HG02610 (cell line): ENCODE results near the gene ARSI.

Experiments
- ATAC-seq: cut with Tn5 transposase; IDR thresholded peaks from one replicate; pipeline ENCODE4 v1.9.1; 2021; ENCODE audit warnings: mild to moderate bottlenecking, moderate library complexity; ENCODE audit not compliant: unreplicated experiment

Gene ARSI

DNA sequence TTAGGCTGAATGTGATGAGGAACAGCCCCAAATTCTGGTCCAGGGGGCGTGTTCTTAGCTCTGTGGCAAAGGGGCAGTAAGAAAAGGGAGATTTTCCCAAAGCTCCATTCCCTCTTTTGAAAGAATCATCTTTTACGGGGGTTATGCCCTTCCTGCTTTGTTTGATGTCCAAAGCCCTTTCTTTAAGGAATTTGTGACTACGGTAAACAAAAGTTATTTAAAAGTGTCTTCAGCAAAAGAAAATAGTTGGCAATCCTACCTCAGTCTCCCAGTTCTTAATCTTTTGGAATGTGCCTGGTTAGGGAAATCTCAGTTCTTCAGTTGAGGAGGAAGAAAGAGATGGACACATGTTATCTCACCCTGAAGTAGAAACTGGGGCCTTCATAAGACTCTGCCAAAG lies 24.4 kb upstream of the ARSI start:
- ATAC-seq, result no peak

- ATAC-seq, result no peak
Measured at GRCh38 chr5:150326707-150327106, 24.0 kb upstream of the ARSI start.

- no peak for ATAC-seq
Measured at GRCh38 chr5:150325426-150325825, 22.7 kb upstream of the ARSI start.

- ATAC-seq, result no peak
Measured at GRCh38 chr5:150323819-150324218, 21.1 kb upstream of the ARSI start.

- ATAC-seq, result no peak
Measured at GRCh38 chr5:150323092-150323491, 20.4 kb upstream of the ARSI start.

GRCh38 chr5:150322202-150322601 lies 19.5 kb upstream of the ARSI start:
- ATAC-seq, result no peak

GRCh38 chr5:150321784-150322183 lies 19.1 kb upstream of the ARSI start:
- no peak for ATAC-seq

DNA sequence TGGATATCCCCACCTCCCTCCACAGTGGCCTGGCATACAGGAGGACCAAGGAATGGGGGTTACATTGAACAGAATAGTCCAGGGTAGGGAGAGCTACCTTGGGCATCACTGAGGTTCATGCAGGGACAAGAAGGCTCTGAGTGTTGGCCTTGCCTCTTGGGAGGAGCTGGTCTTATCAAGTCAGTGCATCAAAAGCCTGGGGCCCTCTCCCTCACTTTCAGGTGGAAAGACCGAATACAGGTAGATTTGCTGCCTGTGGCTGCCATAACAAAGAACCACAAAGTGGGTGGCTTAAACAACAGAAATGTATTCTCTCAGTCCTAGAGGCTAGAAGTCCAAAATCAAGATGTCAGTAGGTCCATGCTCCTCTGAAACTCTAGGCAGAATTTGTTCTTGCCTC lies 18.5 kb upstream of the ARSI start:
- ATAC-seq, result no peak

DNA sequence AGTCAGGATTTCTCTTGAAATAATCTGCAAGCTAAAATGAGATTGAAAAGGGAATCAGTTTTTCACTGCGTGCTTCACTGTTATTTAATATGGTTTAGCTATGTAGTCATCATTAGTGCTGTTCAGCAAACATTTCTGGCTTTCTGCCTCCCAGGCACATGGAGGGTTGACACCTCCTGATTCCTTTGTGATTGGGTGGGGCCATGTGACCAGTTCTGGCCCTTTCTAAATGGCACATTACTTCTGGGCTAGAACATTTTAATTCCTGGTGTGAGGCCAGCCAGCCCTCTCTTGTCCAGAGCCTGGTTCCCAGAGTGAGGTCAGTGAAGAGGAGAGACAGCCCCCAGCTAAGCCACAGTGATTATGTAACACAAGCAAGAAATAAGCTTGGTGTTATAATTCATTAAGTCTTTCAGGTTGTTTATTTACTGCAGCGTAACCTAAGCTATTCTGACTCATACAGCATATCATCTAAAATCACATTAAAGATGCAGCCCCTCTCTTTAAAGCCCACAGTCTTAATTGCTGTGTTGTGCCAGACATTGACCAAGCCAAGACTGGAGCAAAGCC lies 17.4 kb upstream of the ARSI start:
- no peak for ATAC-seq

DNA sequence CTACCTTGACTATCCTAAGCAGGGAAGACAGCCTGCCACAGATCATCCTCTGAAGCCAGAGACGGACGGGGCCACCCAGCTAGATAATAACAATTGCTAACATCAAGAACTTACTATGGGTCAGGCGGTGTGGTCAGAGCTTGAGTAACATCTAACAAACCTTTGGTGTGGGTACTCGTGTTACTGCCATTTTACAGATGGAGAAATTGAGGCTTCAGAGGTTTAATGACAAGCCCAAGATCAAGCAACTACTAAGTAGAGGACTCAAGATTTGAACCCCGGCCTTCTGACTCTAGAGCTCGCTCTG lies 16.7 kb upstream of the ARSI start:
- ATAC-seq, result no peak

DNA sequence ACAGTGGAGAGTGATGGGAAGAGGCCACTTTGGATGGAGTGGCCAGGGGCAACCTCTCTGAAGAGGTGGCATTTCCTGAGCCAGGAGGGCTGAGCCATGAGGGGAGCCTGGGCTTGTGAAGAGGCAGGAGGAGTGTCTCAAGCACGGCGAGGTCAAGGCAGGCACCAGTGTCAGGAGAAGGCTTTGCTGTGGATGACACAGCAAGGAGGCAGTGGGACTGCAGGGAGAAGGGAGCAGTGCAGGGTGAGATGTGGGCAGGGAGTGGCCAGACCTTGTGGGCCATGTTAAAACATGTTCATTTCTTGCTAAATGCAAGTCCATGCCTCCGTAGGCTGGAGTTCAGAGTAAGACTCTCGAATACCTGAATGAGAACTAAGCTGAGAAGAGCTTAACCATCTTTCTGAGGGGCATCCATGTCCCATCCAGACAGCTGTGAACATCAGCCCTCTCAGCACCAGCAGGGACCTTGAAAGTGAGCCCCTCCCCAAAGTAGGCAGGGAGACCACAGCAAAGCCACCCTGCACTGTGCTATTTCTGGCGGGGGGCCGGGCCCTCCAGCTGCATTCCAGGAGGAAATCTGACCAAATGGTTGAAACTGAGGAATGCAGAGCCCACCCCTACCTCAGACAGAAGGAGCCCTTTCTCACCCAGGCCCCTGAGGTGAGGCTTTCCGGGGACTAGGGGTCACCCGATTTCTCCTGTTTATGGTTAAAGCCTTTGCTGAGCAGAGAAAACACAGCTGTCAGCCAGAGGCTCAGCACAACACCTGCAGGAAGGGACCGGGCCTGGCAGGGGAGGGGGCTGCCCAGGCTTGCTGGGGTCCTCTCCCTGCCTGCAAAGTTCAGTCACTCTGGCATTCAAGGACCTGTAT lies 16.1 kb upstream of the ARSI start:
- no peak for ATAC-seq

DNA sequence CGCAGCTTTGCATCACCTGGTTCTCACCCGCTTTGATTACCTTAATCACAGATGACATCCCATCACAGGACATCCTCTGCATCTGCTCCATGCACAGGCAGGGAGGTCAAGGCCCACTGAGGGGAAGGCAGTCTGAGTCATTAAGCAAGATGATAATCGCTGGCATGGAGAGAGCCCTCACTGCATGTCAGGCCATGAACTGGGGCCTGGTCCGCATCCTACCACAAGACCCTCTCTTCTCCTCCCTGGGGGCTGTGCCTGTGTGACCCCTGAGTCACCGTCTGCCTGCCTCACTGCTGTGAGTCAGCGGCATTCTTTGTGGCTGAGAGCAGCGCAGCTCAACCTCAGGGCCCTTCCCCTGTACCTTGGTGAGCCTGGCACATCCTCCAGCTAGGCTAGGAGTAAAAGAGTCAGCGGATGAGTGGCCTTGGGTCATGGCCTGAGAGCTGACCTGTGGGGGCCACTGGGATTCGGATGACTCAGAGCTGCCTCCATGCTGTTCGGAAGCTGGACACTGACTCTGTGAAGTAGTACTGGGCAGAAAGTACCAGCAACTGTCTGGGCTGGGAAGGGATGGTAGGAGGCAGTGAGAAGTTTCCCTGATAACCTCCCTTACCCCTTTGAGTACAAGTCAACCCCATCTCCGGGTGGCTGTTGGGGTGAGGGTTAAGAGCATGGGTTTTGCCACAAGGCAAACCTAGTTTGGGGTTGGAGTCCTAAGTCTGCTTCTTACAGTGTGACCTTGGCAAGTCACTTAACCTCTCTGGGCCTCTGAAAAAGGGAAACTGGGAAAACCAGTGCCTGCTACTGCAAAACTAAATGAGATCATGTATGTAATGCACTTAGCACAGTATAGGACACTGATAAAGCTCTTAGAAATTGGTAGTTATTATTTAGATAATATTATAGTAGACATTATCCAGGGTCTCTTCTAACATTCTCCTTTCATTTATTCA lies 14.6 kb upstream of the ARSI start:
- no peak for ATAC-seq

DNA sequence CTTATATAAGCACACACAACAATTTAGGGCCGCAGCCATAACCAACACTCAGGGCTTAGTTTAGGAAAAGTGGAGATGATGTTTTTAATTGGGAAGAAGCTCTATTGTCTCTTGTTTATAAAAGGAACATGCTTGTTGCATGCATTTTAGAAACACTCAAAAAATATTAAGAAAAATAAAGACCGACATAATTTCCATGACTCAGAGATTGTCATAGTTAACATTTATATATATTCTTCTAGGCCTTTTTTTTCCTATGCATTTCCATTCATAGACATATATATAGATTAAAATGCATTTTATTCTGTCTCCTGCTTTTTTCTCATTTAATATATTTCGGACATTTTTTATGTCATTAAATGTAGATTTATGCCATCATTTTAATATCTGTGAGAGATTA lies 13.6 kb upstream of the ARSI start:
- no peak for ATAC-seq

GRCh38 chr5:150315245-150315644 lies 12.5 kb upstream of the ARSI start:
- no peak for ATAC-seq

- no peak for ATAC-seq
Measured at GRCh38 chr5:150313921-150314716, 11.4 kb upstream of the ARSI start.

DNA sequence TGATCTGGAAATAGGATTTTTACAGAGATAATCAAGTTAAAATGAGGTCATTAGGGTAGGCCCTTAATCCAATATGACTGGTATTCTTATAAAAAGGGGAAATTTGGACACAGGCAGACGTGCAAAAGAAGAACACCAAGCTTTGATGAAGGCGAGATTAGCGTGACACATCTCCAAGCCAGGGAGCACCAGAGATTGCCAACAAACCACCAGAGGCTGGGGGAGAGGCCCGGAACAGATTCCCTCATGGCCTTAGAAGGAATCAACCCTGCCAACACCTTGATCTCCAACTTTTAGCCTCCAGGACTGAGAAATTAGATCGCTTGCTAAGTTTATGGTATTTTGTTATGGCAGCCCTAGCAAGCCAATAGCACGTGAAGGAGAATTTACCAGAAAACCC lies 10.8 kb upstream of the ARSI start:
- no peak for ATAC-seq

DNA sequence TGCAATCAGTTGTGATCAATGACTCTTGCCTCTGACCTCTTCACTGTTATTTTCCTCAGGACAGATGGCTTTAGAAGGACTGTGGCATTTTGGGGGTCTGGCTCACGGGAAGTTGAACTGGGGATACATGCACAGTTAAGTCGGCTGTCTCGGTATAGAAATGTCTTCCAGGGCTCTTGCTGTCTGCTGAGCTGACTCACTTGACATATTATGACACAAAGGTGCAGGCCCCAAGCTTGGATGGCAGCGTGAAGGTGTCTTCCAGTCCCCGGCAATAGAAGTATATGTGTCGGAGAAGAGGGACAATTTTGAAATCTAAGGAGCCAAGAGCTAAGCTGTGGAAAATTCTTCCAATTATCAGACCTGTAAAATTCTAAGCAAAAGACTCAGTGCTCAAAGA lies 9.8 kb upstream of the ARSI start:
- ATAC-seq, result no peak

- no peak for ATAC-seq
Measured at GRCh38 chr5:150311015-150311692, 8.4 kb upstream of the ARSI start.

- ATAC-seq, result no peak
Measured at GRCh38 chr5:150310246-150310645, 7.5 kb upstream of the ARSI start.

DNA sequence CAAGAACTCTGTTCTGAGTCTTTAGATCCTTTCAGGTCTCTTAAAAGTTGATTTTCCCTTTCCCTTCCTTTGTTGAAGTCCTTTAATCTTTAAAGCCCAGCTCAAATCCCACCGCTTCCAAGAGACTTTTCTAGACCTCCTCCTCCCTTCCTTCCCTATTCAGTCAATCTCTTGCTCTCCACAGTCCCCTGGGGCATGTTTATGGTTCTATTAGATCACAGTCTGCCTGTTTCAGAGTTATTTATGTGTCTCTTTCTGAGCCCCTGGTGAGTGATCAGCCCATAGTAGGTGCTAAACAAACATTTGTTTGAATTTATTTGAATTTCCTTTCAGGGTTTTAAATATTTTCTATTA lies 7.2 kb upstream of the ARSI start:
- ATAC-seq, result no peak
